Mucosa of stomach (tissue), 1 donor: ENCODE measurements around the gene MARK2.
A peak's percentile ranks its signal among the peaks of the same experiment; 100 is the strongest.

Experiments used
- H3K27me3 ChIP-seq: one replicate; pipeline ENCODE4 v1.7.0; 2013; ENCODE audit warnings: mild to moderate bottlenecking, low read length; ENCODE audit not compliant: control insufficient read depth, insufficient read depth
- H3K36me3 ChIP-seq: one replicate; pipeline ENCODE4 v1.7.0; 2013; ENCODE audit warnings: low read length; ENCODE audit not compliant: control insufficient read depth, insufficient read depth
- H3K4me1 ChIP-seq: one replicate; pipeline ENCODE4 v1.7.0; 2013; ENCODE audit warnings: mild to moderate bottlenecking, low read length; ENCODE audit not compliant: control insufficient read depth, insufficient read depth
- H3K4me3 ChIP-seq: one replicate; pipeline ENCODE4 v1.7.0; 2013; ENCODE audit warnings: low read length
- H3K9ac ChIP-seq: one replicate; pipeline ENCODE4 v1.7.0; 2013; ENCODE audit warnings: mild to moderate bottlenecking, low read length, moderate library complexity
- H3K9me3 ChIP-seq: one replicate; pipeline ENCODE4 v1.7.0; 2013; ENCODE audit warnings: mild to moderate bottlenecking, low read length, moderate library complexity; ENCODE audit not compliant: control insufficient read depth
- donor health status: Pancreatic carcinoma.

The MARK2 gene

GRCh38 chr11:63813563-63814382, 25.1 kb upstream of the MARK2 start:
- Histone ChIP-seq H3K4me3 (peak overlapping the region; percentile 61), H3K36me3 (no peaks in the 10 kb centered on the region), H3K27me3 (no peaks in the 10 kb centered on the region), H3K9me3 (no peaks in the 10 kb centered on the region), H3K9ac (peak overlapping the region; percentile 73), H3K4me1 (peaks cover 9% of the 10 kb centered on the region)

DNA sequence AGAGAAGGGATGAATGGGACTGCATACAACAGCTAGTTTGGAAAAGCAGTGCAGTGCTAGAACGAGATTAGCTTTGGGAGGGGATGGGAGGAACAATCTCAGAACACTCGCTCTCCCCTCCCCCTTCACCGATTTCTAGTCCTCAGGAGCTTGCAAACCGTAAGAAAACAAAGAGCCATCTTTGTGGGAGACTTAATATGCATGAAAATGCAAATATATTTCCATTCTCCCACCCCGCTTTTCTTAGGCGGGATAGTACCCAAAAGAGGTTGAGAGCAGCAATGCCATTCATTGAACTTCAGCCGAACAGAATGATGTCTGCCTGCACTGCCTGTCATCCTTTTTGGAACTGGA, 24.6 kb upstream of the MARK2 start:
- Histone ChIP-seq H3K36me3 (no peaks in the 10 kb centered on the region), H3K9me3 (no peaks in the 10 kb centered on the region), H3K4me3 (no peak overlapping the region), H3K4me1 (peaks cover 9% of the 10 kb centered on the region), H3K9ac (peak overlapping the region; percentile 73), H3K27me3 (no peaks in the 10 kb centered on the region)

DNA sequence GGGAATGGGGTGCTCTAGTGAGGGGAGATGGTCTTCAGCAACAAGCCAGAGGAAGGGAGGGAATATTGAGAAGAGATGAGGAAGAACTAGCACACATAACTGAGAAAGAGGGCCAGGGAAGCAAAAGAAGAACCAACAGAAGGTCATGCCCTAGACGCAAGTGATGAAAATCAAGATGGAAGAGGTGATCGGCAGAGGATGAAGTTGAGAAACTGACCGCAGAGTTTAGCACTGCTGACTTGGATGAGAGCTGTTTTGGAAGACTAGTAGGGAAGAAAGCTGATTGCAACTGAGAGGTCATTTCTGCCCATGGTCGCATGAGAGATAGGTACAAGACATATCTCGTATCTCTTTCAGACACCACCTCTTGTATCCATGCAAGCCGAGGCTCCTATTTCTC, 22.7 kb upstream of the MARK2 start:
- Histone ChIP-seq H3K9ac (no peak overlapping the region), H3K9me3 (no peaks in the 10 kb centered on the region), H3K4me3 (no peak overlapping the region), H3K4me1 (peaks cover 9% of the 10 kb centered on the region), H3K36me3 (no peaks in the 10 kb centered on the region), H3K27me3 (no peaks in the 10 kb centered on the region)

DNA sequence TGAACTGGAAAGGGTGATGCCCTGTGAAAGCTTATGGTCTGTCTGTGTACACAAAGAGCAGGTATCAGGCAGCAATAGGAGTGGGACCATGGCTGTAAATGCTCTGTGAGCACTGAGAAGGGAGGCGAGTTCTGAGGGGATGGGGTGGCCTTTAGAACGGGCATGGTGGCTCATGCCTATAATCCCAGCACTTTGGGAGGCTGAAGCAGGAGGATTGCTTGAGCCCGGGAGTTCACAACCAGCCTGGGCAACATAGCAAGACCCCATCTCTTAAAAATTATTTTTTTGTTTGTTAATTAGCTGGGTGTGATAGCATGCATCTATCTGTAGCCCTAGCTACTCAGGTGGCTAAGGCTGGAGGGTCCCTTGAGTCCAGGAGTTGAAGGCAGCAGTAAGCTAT, 22.2 kb upstream of the MARK2 start:
- H3K4me3 ChIP-seq: no peak overlapping the region
- H3K9me3 ChIP-seq: no peaks in the 10 kb centered on the region
- no peaks in the 10 kb centered on the region for H3K27me3 ChIP-seq
- H3K36me3 ChIP-seq: no peaks in the 10 kb centered on the region
- H3K4me1 ChIP-seq: peaks cover 9% of the 10 kb centered on the region
- no peak overlapping the region for H3K9ac ChIP-seq

DNA sequence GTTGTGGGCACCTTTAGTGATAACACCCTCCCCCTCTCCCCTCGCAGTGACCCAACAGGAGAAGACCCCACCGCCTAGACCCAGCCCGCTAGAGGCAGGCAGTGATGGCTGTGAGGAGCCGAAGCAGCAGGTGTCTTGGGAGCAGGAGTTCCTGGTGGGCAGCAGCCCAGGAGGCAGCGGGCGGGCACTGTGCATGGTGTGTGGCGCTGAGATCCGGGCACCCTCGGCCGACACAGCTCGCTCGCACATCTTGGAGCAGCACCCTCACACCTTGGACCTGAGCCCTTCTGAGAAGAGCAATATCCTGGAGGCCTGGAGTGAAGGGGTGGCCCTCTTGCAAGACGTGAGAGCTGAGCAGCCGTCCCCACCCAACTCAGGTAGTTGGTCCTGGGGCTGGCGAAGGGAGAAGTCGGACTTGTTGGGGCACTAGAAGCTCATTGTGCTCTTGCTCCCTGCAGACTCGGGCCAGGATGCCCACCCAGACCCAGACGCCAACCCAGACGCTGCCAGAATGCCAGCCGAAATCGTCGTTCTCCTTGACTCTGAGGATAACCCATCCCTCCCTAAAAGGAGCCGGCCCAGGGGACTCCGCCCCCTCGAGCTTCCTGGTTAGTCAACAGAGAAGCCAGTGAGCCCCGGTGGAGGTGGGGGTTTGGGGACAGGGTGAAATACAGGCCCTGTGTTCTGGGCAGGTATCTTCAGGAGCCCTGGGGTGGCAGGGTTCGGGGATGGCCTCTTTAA, 21.0 kb upstream of the MARK2 start:
- Histone ChIP-seq H3K9ac (no peak overlapping the region), H3K4me3 (no peak overlapping the region), H3K9me3 (no peaks in the 10 kb centered on the region), H3K36me3 (no peaks in the 10 kb centered on the region), H3K4me1 (peaks cover 9% of the 10 kb centered on the region), H3K27me3 (no peaks in the 10 kb centered on the region)

- Histone ChIP-seq H3K4me3 (no peak overlapping the region), H3K9me3 (no peaks in the 10 kb centered on the region), H3K36me3 (no peaks in the 10 kb centered on the region), H3K4me1 (peaks cover 9% of the 10 kb centered on the region), H3K27me3 (no peaks in the 10 kb centered on the region), H3K9ac (no peak overlapping the region)
These were observed 20.3 kb upstream of the MARK2 start for GRCh38 chr11:63818609-63819008.

DNA sequence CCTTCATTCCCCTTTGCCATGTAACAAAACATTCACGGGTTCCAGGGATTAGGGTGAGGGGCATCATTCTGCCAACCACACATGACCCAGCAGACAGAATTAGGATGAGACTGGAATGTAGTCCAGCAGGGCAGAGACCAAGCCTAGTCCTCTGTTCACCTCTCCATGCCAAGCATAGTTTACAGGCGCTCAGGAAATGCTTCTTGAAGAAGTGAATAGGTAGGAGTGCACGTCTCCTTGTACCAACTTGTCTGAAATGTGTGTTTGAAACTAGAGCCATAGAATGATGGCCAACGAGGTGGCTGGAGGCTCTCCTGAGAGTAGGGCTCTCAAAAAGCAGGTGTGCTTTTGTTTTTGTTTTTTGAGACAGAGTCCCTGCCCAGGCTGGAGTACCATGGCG, 17.5 kb upstream of the MARK2 start:
- no peaks in the 10 kb centered on the region for H3K36me3 ChIP-seq
- H3K9me3 ChIP-seq: no peaks in the 10 kb centered on the region
- H3K9ac ChIP-seq: no peak overlapping the region
- H3K4me1 ChIP-seq: no peaks in the 10 kb centered on the region
- H3K4me3 ChIP-seq: no peak overlapping the region
- no peaks in the 10 kb centered on the region for H3K27me3 ChIP-seq

DNA sequence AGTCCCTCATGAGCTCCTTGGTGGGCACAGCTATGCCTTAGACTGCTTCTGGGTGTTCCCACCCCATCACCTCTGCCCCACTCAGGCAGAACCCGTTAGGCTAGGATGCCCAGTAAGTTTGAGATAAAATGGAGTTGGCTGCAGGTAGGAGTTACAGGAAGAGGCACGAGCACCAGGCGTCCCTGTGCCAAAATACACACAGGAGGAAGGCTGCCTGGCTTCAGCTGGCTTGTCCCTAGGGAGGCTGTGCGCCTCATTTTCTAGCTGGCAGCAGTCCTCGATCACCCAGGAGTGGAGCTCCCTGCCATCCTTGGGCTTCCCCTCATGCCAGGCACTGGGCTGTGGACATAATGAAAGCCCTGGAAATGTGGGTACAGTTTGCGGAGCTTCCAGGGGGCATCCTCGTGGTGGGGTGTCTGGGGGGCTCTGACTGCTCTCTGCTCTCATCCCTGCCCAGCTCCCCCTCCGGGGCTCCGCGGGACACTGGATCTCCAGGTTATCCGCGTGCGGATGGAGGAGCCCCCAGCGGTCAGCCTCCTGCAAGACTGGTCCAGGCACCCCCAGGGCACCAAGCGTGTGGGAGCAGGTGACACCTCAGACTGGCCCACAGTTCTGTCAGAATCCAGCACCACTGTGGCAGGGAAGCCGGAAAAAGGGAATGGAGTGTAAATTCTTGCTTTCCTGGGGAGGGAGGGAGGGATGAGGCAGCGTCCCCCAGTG, 12.3 kb upstream of the MARK2 start:
- Histone ChIP-seq H3K27me3 (no peaks in the 10 kb centered on the region), H3K36me3 (no peaks in the 10 kb centered on the region), H3K9me3 (no peaks in the 10 kb centered on the region), H3K4me3 (no peak overlapping the region), H3K4me1 (no peaks in the 10 kb centered on the region), H3K9ac (no peak overlapping the region)

DNA sequence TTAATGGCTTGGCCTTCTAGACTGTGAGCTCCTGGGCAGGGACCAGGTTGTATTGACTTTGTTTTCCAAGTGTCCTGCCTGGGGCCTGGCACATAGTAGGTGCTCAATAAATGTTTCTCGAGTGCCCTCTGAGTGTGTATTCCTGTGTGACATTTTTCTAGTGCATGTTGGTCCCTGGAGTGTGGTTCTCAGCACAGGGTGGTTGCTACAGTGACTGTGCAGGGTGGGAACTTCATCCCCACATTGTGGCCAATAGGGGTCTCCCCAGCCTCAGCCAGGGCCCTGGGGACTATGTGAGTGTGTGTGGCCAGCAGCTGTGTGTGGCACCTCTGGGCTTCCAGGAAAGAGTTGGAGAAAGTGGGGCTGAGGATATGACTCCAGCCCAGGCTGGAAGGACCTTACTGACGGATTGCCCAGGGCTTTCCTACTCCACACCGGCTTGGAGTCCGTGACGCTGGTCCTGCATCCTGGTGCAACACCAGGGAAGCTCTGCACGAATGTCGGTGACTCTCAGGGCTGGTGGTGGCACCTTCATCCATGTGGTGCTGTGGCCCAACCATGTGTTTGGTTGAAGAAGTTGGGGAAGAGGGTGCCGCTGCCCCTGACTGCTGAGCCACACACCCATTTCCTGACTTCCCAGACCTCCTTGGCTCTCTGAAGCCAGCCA, 9.0 kb upstream of the MARK2 start:
- Histone ChIP-seq H3K4me3 (no peak overlapping the region), H3K9ac (no peak overlapping the region), H3K36me3 (no peaks in the 10 kb centered on the region), H3K27me3 (no peaks in the 10 kb centered on the region), H3K9me3 (no peaks in the 10 kb centered on the region), H3K4me1 (no peaks in the 10 kb centered on the region)

GRCh38 chr11:63831326-63831725, 7.6 kb upstream of the MARK2 start:
- Histone ChIP-seq H3K27me3 (no peaks in the 10 kb centered on the region), H3K4me1 (no peaks in the 10 kb centered on the region), H3K36me3 (no peaks in the 10 kb centered on the region), H3K9ac (no peak overlapping the region), H3K4me3 (no peak overlapping the region), H3K9me3 (no peaks in the 10 kb centered on the region)

DNA sequence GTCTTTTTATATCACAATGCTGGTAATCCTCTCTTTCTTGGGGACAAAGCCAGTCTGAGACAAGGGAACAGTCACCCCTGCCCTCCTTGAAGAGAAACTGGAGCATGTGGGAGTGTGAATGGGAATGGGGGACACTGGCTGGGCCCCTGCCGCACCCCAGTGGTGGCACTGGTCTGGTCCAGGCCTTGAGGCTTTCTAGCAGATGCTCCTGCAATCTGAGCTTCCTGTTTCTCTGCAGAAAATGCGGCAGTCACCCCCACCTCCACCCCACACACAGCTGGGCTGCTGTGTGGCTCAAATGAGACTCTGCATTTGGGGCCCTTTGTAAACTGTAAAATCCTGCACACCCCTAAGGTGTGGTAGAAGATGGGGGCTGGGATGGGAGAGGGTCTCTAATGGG, 6.6 kb upstream of the MARK2 start:
- Histone ChIP-seq H3K4me1 (peaks cover 2% of the 10 kb centered on the region), H3K27me3 (no peaks in the 10 kb centered on the region), H3K9me3 (no peaks in the 10 kb centered on the region), H3K9ac (no peak overlapping the region), H3K36me3 (no peaks in the 10 kb centered on the region), H3K4me3 (no peak overlapping the region)

DNA sequence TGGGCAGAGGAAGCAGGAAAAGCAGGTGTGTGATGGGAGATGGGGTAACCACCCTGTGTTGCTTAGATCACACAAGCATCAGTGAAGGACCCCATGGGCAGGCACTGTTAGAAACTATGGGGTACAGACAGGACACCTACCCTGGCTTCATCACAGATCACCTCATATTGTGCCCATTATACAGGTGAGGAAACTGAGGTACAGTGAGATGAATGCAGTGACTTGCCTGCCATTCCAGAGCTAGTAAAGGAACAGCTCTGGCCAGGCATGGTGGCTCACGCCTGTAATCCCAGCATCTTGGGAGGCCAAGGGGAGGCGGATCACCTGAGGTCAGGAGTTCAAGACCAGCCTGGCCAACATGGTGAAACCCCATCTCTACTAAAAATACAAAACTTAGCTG, 5.9 kb upstream of the MARK2 start:
- Histone ChIP-seq H3K9me3 (no peaks in the 10 kb centered on the region), H3K9ac (no peak overlapping the region), H3K4me1 (peaks cover 9% of the 10 kb centered on the region), H3K27me3 (no peaks in the 10 kb centered on the region), H3K36me3 (no peaks in the 10 kb centered on the region), H3K4me3 (no peak overlapping the region)
